Measurements from ENCODE around the gene RRP7A. TPM values are rescaled to one million over a fixed set of nuclear protein-coding genes. Genes with fewer than 3 reads are reported as not detected.
"Not testable (repeated sequence)": the region's sequence is repeated elsewhere in the genome, so short reads cannot be mapped to it uniquely, and the experiment has no call there.

RRP7A gene
- total RNA-seq, 4 donors from 2014 or later = 19.1 to 35.1 (median 26.1) TPM

- H3K4me3 ChIP-seq = no peak overlapping the region
- no peaks in the 10 kb centered on the region for H3K36me3 ChIP-seq
- peaks cover 0 to 41% (median 8%) of the 10 kb centered on the region in 3 donors for H3K4me1 ChIP-seq
- H3K9me3 ChIP-seq = no peaks in the 10 kb centered on the region
- 87 to 89% methylated on average over 6 to 7 of the region's 7 CpGs for WGBS, 2 donors
- no peak for DNase-seq
- H3K27ac ChIP-seq = no peak overlapping the region
- TF ChIP-seq CTCF (IDR thresholded peaks at IDR 0.05) = no peak
- TF ChIP-seq POLR2A (IDR thresholded peaks at IDR 0.05) = no peak
- H3K27me3 ChIP-seq = no peaks in the 10 kb centered on the region
- intact Hi-C loops (cut with DNase I) = no loop called here
Observed at GRCh38 chr22:42536166-42536565, 16.6 kb upstream of the RRP7A start.

GRCh38 chr22:42535082-42535731 lies 15.6 kb upstream of the RRP7A start:
- H3K27me3 ChIP-seq; H3K9me3 ChIP-seq; DNase-seq; H3K36me3 ChIP-seq; intact Hi-C loops (cut with DNase I); H3K27ac ChIP-seq; H3K4me3 ChIP-seq: not testable (repeated sequence)
- 86% methylated on average over 1 of the region's 14 CpGs; no CpG with 5 or more reads in 1 of the 2 donors for WGBS, 2 donors
- H3K4me1 ChIP-seq = peaks cover 0 to 41% (median 8%) of the 10 kb centered on the region in 3 donors

GRCh38 chr22:42533638-42533977 lies 14.0 kb upstream of the RRP7A start:
- 85 to 96% methylated on average over 8 of the region's 8 CpGs for WGBS, 2 donors
- TF ChIP-seq POLR2A (IDR thresholded peaks at IDR 0.05) = no peak
- TF ChIP-seq CTCF (IDR thresholded peaks at IDR 0.05) = no peak
- H3K27me3 ChIP-seq = no peaks in the 10 kb centered on the region
- peak overlapping the region in 1 of 4 donors; percentile 19 for H3K27ac ChIP-seq
- DNase-seq = no peak
- intact Hi-C loops (cut with DNase I) = no loop called here
- H3K9me3 ChIP-seq = no peaks in the 10 kb centered on the region
- no peaks in the 10 kb centered on the region for H3K36me3 ChIP-seq
- peaks cover 0 to 29% (median 4%) of the 10 kb centered on the region in 3 donors for H3K4me1 ChIP-seq
- H3K4me3 ChIP-seq = peak overlapping the region in 1 of 4 donors; percentile 53

GRCh38 chr22:42531401-42532084 lies 11.9 kb upstream of the RRP7A start:
- H3K4me3 ChIP-seq; H3K27me3 ChIP-seq; intact Hi-C loops (cut with DNase I); H3K9me3 ChIP-seq; H3K27ac ChIP-seq; H3K36me3 ChIP-seq; DNase-seq: not testable (repeated sequence)
- peaks cover 0 to 13% (median 0%) of the 10 kb centered on the region in 3 donors for H3K4me1 ChIP-seq
- WGBS, 2 donors = 89% methylated on average over 24 of the region's 24 CpGs

- H3K27me3 ChIP-seq; H3K27ac ChIP-seq; DNase-seq; H3K9me3 ChIP-seq; H3K4me3 ChIP-seq; H3K36me3 ChIP-seq; intact Hi-C loops (cut with DNase I): not testable (repeated sequence)
- peaks cover 0 to 11% (median 0%) of the 10 kb centered on the region in 3 donors for H3K4me1 ChIP-seq
- WGBS, 2 donors = 91 to 93% methylated on average over 8 of the region's 8 CpGs
Observed at GRCh38 chr22:42529435-42529834, 9.8 kb upstream of the RRP7A start.

GRCh38 chr22:42528591-42529307 lies 9.2 kb upstream of the RRP7A start:
- intact Hi-C loops (cut with DNase I) = no loop called here
- Histone ChIP-seq H3K27me3 (no peaks in the 10 kb centered on the region), H3K4me3 (no peak overlapping the region), H3K27ac (no peak overlapping the region), H3K36me3 (no peaks in the 10 kb centered on the region), H3K4me1 (peaks cover 0 to 9% (median 0%) of the 10 kb centered on the region in 3 donors), H3K9me3 (no peaks in the 10 kb centered on the region)
- TF ChIP-seq POLR2A (IDR thresholded peaks at IDR 0.05) (no peak), CTCF (IDR thresholded peaks at IDR 0.05) (no peak)
- DNase-seq = no peak
- WGBS, 2 donors = 88 to 96% methylated on average over 10 to 11 of the region's 11 CpGs

Measured in esophagus squamous epithelium (tissue), 5 donors.